Hepatocyte (in vitro differentiated cells): ENCODE data around the gene KLHL30. TPM values are rescaled to one million over a fixed set of nuclear protein-coding genes. Genes with fewer than 3 reads are reported as not detected.
A peak's percentile ranks its signal among the peaks of the same experiment; 100 is the strongest.

Source experiments
- DNase-seq: peaks from one replicate; pipeline ENCODE4 v3.0.0-alpha.2; 2016; ENCODE audit warnings: low spot score
- H2AFZ ChIP-seq: fragments of 200-600 bp; sonication (generic); 2 replicates; pipeline ENCODE4 v1.6.0; 2016; ENCODE audit warnings: antibody characterized with exemption, mild to moderate bottlenecking
- H3K27ac ChIP-seq: fragments of 200-600 bp; sonication (generic); 2 replicates; pipeline ENCODE4 v1.5.1; 2016; ENCODE audit warnings: mild to moderate bottlenecking
- H3K27me3 ChIP-seq: fragments of 200-600 bp; sonication (generic); 2 replicates; pipeline ENCODE4 v1.6.1; 2016
- H3K36me3 ChIP-seq: fragments of 200-600 bp; sonication (generic); replicated peaks from 2 replicates; pipeline ENCODE4 v1.5.1; 2016; ENCODE audit warnings: low read depth; ENCODE audit not compliant: insufficient read depth
- H3K4me1 ChIP-seq: fragments of 200-600 bp; sonication (generic); 2 replicates; pipeline ENCODE4 v1.5.1; 2016; ENCODE audit warnings: mild to moderate bottlenecking, moderate library complexity; ENCODE audit not compliant: insufficient read depth
- H3K4me2 ChIP-seq: fragments of 200-600 bp; sonication (generic); 2 replicates; pipeline ENCODE4 v1.6.0; 2016
- H3K4me3 ChIP-seq: fragments of 200-600 bp; sonication (generic); 2 replicates; pipeline ENCODE4 v1.5.1; 2016; ENCODE audit warnings: mild to moderate bottlenecking
- H3K79me2 ChIP-seq: fragments of 200-600 bp; sonication (generic); 2 replicates; pipeline ENCODE4 v1.6.0; 2017; ENCODE audit warnings: mild to moderate bottlenecking
- H3K9me2 ChIP-seq: fragments of 200-600 bp; sonication (generic); replicated peaks from 2 replicates; pipeline ENCODE4 v1.6.0; 2017; ENCODE audit warnings: mild to moderate bottlenecking; ENCODE audit not compliant: insufficient read depth
- H3K9me3 ChIP-seq: fragments of 200-600 bp; sonication (generic); 2 replicates; pipeline ENCODE4 v1.5.1; 2016; ENCODE audit warnings: low read depth, mild to moderate bottlenecking
- H4K20me1 ChIP-seq: fragments of 200-600 bp; sonication (generic); 2 replicates; pipeline ENCODE4 v1.6.0; 2016; ENCODE audit warnings: mild to moderate bottlenecking; ENCODE audit not compliant: insufficient read depth, poor library complexity, severe bottlenecking
- EZH2 ChIP-seq: fragments of 200-600 bp; sonication (generic); IDR thresholded peaks from 2 replicates; pipeline ENCODE4 v1.6.1; 2016; ENCODE audit warnings: antibody characterized with exemption, mild to moderate bottlenecking, borderline replicate concordance
- EZH2phosphoT487 ChIP-seq: fragments of 200-600 bp; sonication (generic); IDR thresholded peaks from one replicate; pipeline ENCODE4 v1.6.1; 2018; ENCODE audit warnings: antibody characterized with exemption, mild to moderate bottlenecking, low read depth, moderate library complexity; ENCODE audit not compliant: unreplicated experiment, severe bottlenecking
- WGBS: methylation state at CpG from one replicate; pipeline ENCODE4 v1.1.6; 2016; ENCODE audit warnings: low lambda C conversion rate; ENCODE audit errors: missing lambda C conversion rate; 5-methylcytosine and 5-hydroxymethylcytosine counted together
- polyA plus RNA-seq: library from polyadenylated mRNA; unstranded; fragments of >200 nt; fragmentation: Nextera tagmentation; extraction: Ambion mirVana; gene quantifications from 2 replicates; pipeline ENCODE4 v1.2.1, GENCODE V29; 2016
- total RNA-seq: library from RNA; depleted of rRNA; stranded (reverse); fragments of >200 nt; gene quantifications from 2 replicates; pipeline ENCODE4 v1.2.3, GENCODE V29; 2014
- TF ChIP-seq, protein P1 (sequence below): fragments of 200-600 bp; sonication (generic); IDR thresholded peaks from 2 replicates; pipeline ENCODE4 v1.5.1; 2016; ENCODE audit warnings: antibody characterized with exemption, mild to moderate bottlenecking; ENCODE audit not compliant: poor library complexity

KLHL30 gene
- total and polyA plus RNA-seq, 2 experiments from 2014 or later, result 0.15 TPM; not detected in 1

- no peak overlapping the region for H3K27ac ChIP-seq
- no peaks in the 10 kb centered on the region for H3K9me3 ChIP-seq
- no peaks in the 10 kb centered on the region for H3K9me2 ChIP-seq
- H3K4me3 ChIP-seq, result no peak overlapping the region
- no peak overlapping the region for H3K4me2 ChIP-seq
- H4K20me1 ChIP-seq, result no peaks in the 10 kb centered on the region
- no peaks in the 10 kb centered on the region for H3K36me3 ChIP-seq
- no peaks in the 10 kb centered on the region for H3K27me3 ChIP-seq
- no peaks in the 10 kb centered on the region for H3K79me2 ChIP-seq
- 69% methylated on average over 52 of the region's 56 CpGs for WGBS
- no peak for TF ChIP-seq EZH2
- no peak for TF ChIP-seq EZH2phosphoT487
- TF ChIP-seq, protein P1, sequence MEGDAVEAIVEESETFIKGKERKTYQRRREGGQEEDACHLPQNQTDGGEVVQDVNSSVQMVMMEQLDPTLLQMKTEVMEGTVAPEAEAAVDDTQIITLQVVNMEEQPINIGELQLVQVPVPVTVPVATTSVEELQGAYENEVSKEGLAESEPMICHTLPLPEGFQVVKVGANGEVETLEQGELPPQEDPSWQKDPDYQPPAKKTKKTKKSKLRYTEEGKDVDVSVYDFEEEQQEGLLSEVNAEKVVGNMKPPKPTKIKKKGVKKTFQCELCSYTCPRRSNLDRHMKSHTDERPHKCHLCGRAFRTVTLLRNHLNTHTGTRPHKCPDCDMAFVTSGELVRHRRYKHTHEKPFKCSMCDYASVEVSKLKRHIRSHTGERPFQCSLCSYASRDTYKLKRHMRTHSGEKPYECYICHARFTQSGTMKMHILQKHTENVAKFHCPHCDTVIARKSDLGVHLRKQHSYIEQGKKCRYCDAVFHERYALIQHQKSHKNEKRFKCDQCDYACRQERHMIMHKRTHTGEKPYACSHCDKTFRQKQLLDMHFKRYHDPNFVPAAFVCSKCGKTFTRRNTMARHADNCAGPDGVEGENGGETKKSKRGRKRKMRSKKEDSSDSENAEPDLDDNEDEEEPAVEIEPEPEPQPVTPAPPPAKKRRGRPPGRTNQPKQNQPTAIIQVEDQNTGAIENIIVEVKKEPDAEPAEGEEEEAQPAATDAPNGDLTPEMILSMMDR, result peak; percentile 45
- H2AFZ ChIP-seq, result no peak overlapping the region
- DNase-seq, result no peak
- peaks cover 18% of the 10 kb centered on the region for H3K4me1 ChIP-seq
Measured at GRCh38 chr2:238139196-238140039, 950 bp downstream of the KLHL30 start.

DNA sequence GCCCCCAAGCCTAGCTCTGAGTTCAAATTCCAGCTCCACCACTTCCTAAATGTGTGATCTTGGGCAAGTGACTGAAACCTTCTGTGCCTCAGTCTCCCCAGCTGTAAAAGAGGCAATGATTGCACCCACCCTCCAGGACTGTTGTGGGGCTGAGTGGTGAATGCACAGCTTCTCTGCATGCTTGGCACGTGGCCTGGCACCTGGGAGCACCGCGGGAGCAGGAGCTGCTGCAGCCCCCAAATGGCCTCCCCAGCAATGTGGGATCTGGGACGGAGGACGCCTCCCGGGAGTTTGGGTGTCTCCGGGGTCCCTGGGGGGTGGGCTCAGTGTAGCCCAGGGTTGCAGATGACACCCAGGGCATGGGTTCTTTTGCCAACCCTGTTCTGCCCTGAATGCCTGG, 1.6 kb downstream of the KLHL30 start:
- Histone ChIP-seq H3K4me3 (no peak overlapping the region), H3K4me2 (no peak overlapping the region), H4K20me1 (no peaks in the 10 kb centered on the region), H3K79me2 (no peaks in the 10 kb centered on the region), H3K27me3 (no peaks in the 10 kb centered on the region), H3K36me3 (no peaks in the 10 kb centered on the region), H3K9me2 (no peaks in the 10 kb centered on the region), H3K27ac (no peak overlapping the region), H2AFZ (no peak overlapping the region), H3K4me1 (peaks cover 18% of the 10 kb centered on the region), H3K9me3 (no peaks in the 10 kb centered on the region)
- TF ChIP-seq, protein P1, result no peak
- TF ChIP-seq EZH2phosphoT487, result no peak
- TF ChIP-seq EZH2, result no peak
- WGBS, result 98% methylated on average over 6 of the region's 7 CpGs
- no peak for DNase-seq

GRCh38 chr2:238140721-238141540, 2.5 kb downstream of the KLHL30 start:
- H3K27ac ChIP-seq, result no peak overlapping the region
- H3K4me2 ChIP-seq, result no peak overlapping the region
- H4K20me1 ChIP-seq, result no peaks in the 10 kb centered on the region
- H3K79me2 ChIP-seq, result no peaks in the 10 kb centered on the region
- no peak overlapping the region for H3K4me3 ChIP-seq
- no peaks in the 10 kb centered on the region for H3K9me2 ChIP-seq
- no peak overlapping the region for H2AFZ ChIP-seq
- H3K36me3 ChIP-seq, result no peaks in the 10 kb centered on the region
- no peaks in the 10 kb centered on the region for H3K27me3 ChIP-seq
- peaks cover 18% of the 10 kb centered on the region for H3K4me1 ChIP-seq
- WGBS, result 98% methylated on average over 57 of the region's 60 CpGs
- no peak for DNase-seq
- TF ChIP-seq EZH2 (no peak), EZH2phosphoT487 (no peak)
- TF ChIP-seq, protein P1, result no peak
- no peaks in the 10 kb centered on the region for H3K9me3 ChIP-seq
